GM23338 (cell line): ENCODE measurements around the gene TMEM132D. TPM values are rescaled to one million over a fixed set of nuclear protein-coding genes. Genes with fewer than 3 reads are reported as not detected.

Experiments used
- ATAC-seq: fragments of 200-7000 bp; cut with Tn5 transposase; 3 replicates; pipeline ENCODE4 v1.9.1; 2020
- DNase-seq: peaks from one replicate; pipeline ENCODE4 v3.0.0-alpha.2; 2015; ENCODE audit warnings: low spot score
- H2AFZ ChIP-seq: fragments of 200-600 bp; sonication (generic); 2 replicates; pipeline ENCODE4 v1.8.0; 2016; ENCODE audit warnings: antibody characterized with exemption, mild to moderate bottlenecking, moderate library complexity
- H3F3A ChIP-seq: fragments of 200-600 bp; sonication (generic); replicated peaks from 2 replicates; pipeline ENCODE4 v1.8.0; 2017; ENCODE audit warnings: antibody characterized with exemption, mixed run types, low read depth
- H3K27ac ChIP-seq: fragments of 200-600 bp; sonication (generic); 2 replicates; pipeline ENCODE4 v1.6.1; 2016; ENCODE audit warnings: low read depth
- H3K27me3 ChIP-seq: fragments of 200-600 bp; sonication (generic); 2 replicates; pipeline ENCODE4 v1.8.0; 2016; ENCODE audit warnings: mild to moderate bottlenecking, mixed run types, moderate library complexity; ENCODE audit not compliant: insufficient read depth
- H3K36me3 ChIP-seq: fragments of 200-600 bp; sonication (generic); 2 replicates; pipeline ENCODE4 v1.8.0; 2016; ENCODE audit warnings: mild to moderate bottlenecking; ENCODE audit not compliant: insufficient read depth
- H3K4me1 ChIP-seq: fragments of 200-600 bp; sonication (generic); 2 replicates; pipeline ENCODE4 v1.8.0; 2016; ENCODE audit warnings: mild to moderate bottlenecking, moderate library complexity; ENCODE audit not compliant: insufficient read depth
- H3K4me2 ChIP-seq: fragments of 200-600 bp; sonication (generic); 2 replicates; pipeline ENCODE4 v1.7.1; 2017; ENCODE audit warnings: mixed run types
- H3K4me3 ChIP-seq: fragments of 200-600 bp; sonication (generic); 2 replicates; pipeline ENCODE4 v1.6.1; 2016; ENCODE audit warnings: mixed run types
- H3K79me2 ChIP-seq: fragments of 200-600 bp; sonication (generic); replicated peaks from 2 replicates; pipeline ENCODE4 v1.8.0; 2017; ENCODE audit warnings: mild to moderate bottlenecking; ENCODE audit not compliant: insufficient read depth
- H3K9me2 ChIP-seq: fragments of 200-600 bp; sonication (generic); 2 replicates; pipeline ENCODE4 v1.8.0; 2017; ENCODE audit not compliant: insufficient read depth
- H4K20me1 ChIP-seq: fragments of 200-600 bp; sonication (generic); replicated peaks from 2 replicates; pipeline ENCODE4 v1.8.0; 2017; ENCODE audit warnings: mild to moderate bottlenecking; ENCODE audit not compliant: insufficient read depth
- H3K27ac Mint-ChIP-seq: 2 replicates; pipeline ENCODE4 v1.8.0; 2020; ENCODE audit warnings: inconsistent platforms, mild to moderate bottlenecking, moderate library complexity, mixed read lengths
- H3K27me3 Mint-ChIP-seq: 3 replicates; pipeline ENCODE4 v1.8.0; 2022; ENCODE audit warnings: low read depth, mild to moderate bottlenecking, moderate library complexity, mixed read lengths, inconsistent platforms; ENCODE audit not compliant: insufficient read depth, poor library complexity
- H3K36me3 Mint-ChIP-seq: 3 replicates; pipeline ENCODE4 v1.8.0; 2021; ENCODE audit warnings: low read depth, mild to moderate bottlenecking, inconsistent platforms, moderate library complexity, mixed read lengths
- H3K4me1 Mint-ChIP-seq: 3 replicates; pipeline ENCODE4 v1.8.0; 2020; ENCODE audit warnings: mild to moderate bottlenecking, inconsistent platforms, mixed read lengths
- H3K4me3 Mint-ChIP-seq: 3 replicates; pipeline ENCODE4 v1.8.0; 2021; ENCODE audit warnings: moderate library complexity, mild to moderate bottlenecking, inconsistent platforms, mixed read lengths
- H3K9me3 Mint-ChIP-seq: 3 replicates; pipeline ENCODE4 v1.8.0; 2020; ENCODE audit warnings: moderate library complexity, mild to moderate bottlenecking, inconsistent platforms, mixed read lengths
- CTCF ChIP-seq, 2 experiments: fragments of 200-600 bp in 1 of 2; sonication (generic) in 1 of 2; conservative IDR thresholded peaks; 2 replicates each; pipeline versions ENCODE4 v1.5.1 to v1.6.1; 2016 to 2017; ENCODE audit warnings: antibody characterized with exemption in 2 of 2, low read depth in 2 of 2, mild to moderate bottlenecking in 2 of 2, moderate library complexity in 1 of 2
- JUNB ChIP-seq: IDR thresholded peaks from one replicate; pipeline ENCODE4 v1.6.1; 2016; ENCODE audit warnings: antibody characterized with exemption; ENCODE audit not compliant: unreplicated experiment
- REST ChIP-seq: IDR thresholded peaks from one replicate; pipeline ENCODE4 v1.6.1; 2018; ENCODE audit warnings: antibody characterized with exemption; ENCODE audit not compliant: unreplicated experiment
- ZNF114 ChIP-seq: fragments of 250-450 bp; sonication (Bioruptor Pico); IDR thresholded peaks from 2 replicates; pipeline ENCODE4 v1.5.0; 2020; ENCODE audit warnings: mild to moderate bottlenecking, moderate library complexity
- ZNF331 ChIP-seq: fragments of 250-450 bp; sonication (Bioruptor Pico); IDR thresholded peaks from 2 replicates; pipeline ENCODE4 v1.5.0; 2020; ENCODE audit warnings: low read depth, mild to moderate bottlenecking, moderate library complexity
- ZNF462 ChIP-seq: fragments of 250-450 bp; sonication (Bioruptor Pico); IDR thresholded peaks from 2 replicates; pipeline ENCODE4 v1.5.0; 2020; ENCODE audit warnings: mild to moderate bottlenecking, moderate library complexity
- polyA plus RNA-seq: library from polyadenylated mRNA; unstranded; fragments of >200 nt; fragmentation: Nextera tagmentation; extraction: Ambion mirVana; gene quantifications from 2 replicates; pipeline ENCODE4 v1.2.1, GENCODE V29; 2016
- total RNA-seq: library from RNA; depleted of rRNA; stranded (reverse); fragments of >200 nt; shearing (Covaris generic); gene quantifications from 2 replicates; pipeline ENCODE4 v1.2.3, GENCODE V29; 2014

Gene TMEM132D
- total and polyA plus RNA-seq, 2 experiments from 2014 or later = 0.44 to 5.3 TPM

GRCh38 chr12:129481921-129482320 lies 421.9 kb downstream of the TMEM132D start (continued):
- TF ChIP-seq ZNF331 (CRISPR knock-in tag) (no peak), ZNF462 (CRISPR knock-in tag) (no peak)

- no peaks in the 10 kb centered on the region for H3K27me3 ChIP-seq
- peaks cover 45% of the 10 kb centered on the region; the same call in 2 of the 3 replicates for H3K36me3 Mint-ChIP-seq
- no peak overlapping the region for H3K4me2 ChIP-seq
- no peaks in the 10 kb centered on the region for H3K79me2 ChIP-seq
- H3K9me3 Mint-ChIP-seq = peaks cover 100% of the 10 kb centered on the region
- H3K4me1 ChIP-seq = no peaks in the 10 kb centered on the region
- H3K27ac Mint-ChIP-seq = no peak overlapping the region
- H2AFZ ChIP-seq = no peak overlapping the region
- no peak overlapping the region for H3K27ac ChIP-seq
- DNase-seq (no peak), ATAC-seq (no peak)
- H3K27me3 Mint-ChIP-seq = peaks cover 3% of the 10 kb centered on the region
- H3K4me1 Mint-ChIP-seq = no peaks in the 10 kb centered on the region
- H4K20me1 ChIP-seq = no peaks in the 10 kb centered on the region
- H3K9me2 ChIP-seq = no peaks in the 10 kb centered on the region
- no peaks in the 10 kb centered on the region for H3F3A ChIP-seq
- H3K4me3 Mint-ChIP-seq = no peak overlapping the region
- no peaks in the 10 kb centered on the region for H3K36me3 ChIP-seq
- no peak overlapping the region for H3K4me3 ChIP-seq
- TF ChIP-seq REST (no peak), ZNF114 (CRISPR knock-in tag) (no peak), JUNB (no peak), CTCF (conservative IDR thresholded peaks at IDR 0.05; ENCODE audit: low read depth in 2 of 2) (no peak), ZNF331 (CRISPR knock-in tag) (no peak)
These were observed 433.6 kb downstream of the TMEM132D start for GRCh38 chr12:129470196-129470595.
